ENCODE measurements around the gene EML3.

DNA sequence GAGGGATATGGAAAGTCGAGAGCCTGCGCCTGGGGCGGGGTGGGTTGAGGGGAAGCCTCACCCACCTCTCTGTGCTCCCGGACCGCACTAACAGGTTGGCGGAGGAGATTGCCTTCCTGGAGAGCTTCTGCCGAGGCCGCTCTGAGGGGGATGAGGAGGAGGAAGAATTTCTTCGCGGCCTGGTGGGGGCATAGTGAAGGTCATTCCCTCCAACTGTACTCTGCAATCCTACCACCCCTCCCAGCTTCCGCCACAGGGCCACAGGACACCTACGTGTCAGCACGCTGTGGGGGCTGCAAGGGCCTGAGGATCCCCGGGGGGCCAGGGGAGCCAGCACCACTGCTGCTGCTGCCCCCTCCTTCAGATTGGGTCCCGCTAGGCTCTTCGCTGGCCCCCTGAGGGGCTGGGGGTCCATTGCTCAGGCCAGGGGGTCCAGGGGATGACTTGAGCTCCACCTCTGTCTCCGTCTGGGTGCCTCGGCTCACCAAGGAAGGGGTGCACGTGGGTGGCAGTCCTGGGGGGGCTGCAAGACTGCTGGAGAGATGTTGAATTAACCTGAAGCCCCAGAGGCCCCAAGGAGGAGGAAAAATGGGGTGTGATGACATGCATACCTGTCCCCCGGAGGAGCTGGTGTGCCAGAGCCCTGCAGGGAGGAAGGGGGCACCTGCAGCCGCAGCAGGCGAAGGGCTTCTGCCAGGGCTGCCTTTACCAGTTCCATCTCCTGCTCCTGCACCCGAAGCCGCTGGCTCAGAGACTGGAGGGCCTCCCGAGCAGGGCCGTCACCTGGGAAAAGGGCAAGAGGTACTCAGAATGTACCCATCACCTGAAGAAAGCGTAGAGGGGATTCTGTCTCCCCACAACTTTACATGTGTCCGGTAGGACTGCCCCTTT, 1.5 kb downstream of the EML3 start:
- TF ChIP-seq, protein P1, sequence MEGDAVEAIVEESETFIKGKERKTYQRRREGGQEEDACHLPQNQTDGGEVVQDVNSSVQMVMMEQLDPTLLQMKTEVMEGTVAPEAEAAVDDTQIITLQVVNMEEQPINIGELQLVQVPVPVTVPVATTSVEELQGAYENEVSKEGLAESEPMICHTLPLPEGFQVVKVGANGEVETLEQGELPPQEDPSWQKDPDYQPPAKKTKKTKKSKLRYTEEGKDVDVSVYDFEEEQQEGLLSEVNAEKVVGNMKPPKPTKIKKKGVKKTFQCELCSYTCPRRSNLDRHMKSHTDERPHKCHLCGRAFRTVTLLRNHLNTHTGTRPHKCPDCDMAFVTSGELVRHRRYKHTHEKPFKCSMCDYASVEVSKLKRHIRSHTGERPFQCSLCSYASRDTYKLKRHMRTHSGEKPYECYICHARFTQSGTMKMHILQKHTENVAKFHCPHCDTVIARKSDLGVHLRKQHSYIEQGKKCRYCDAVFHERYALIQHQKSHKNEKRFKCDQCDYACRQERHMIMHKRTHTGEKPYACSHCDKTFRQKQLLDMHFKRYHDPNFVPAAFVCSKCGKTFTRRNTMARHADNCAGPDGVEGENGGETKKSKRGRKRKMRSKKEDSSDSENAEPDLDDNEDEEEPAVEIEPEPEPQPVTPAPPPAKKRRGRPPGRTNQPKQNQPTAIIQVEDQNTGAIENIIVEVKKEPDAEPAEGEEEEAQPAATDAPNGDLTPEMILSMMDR (optimal IDR thresholded peaks at IDR 0.05 in 1 of 3, IDR thresholded peaks at IDR 0.05 in 1 of 3, conservative IDR thresholded peaks at IDR 0.05 in 1 of 3; ENCODE audit: extremely low read depth in 1 of 3, insufficient read depth in 2 of 3, low read length in 3 of 3): no peak
- TF ChIP-seq EZH2 (IDR thresholded peaks at IDR 0.05; ENCODE audit: low read length): no peak

Measured in keratinocyte (primary cell).